NB4 (cell line): ENCODE results near the gene NCS1.

Experiments
- DNase-seq: peaks from one replicate; pipeline ENCODE4 v3.0.0; 2010; ENCODE audit warnings: low read depth
- H3K4me3 ChIP-seq: one replicate; pipeline ENCODE4 v1.5.1; 2011; ENCODE audit warnings: mild to moderate bottlenecking, low read depth, low read length, moderate library complexity
- CTCF ChIP-seq: IDR thresholded peaks from one replicate; pipeline ENCODE4 v1.5.1; 2012; ENCODE audit warnings: low read depth, low read length
- MAX ChIP-seq: IDR thresholded peaks from 2 replicates; pipeline ENCODE4 v1.6.1; 2011; ENCODE audit warnings: low read depth, low read length
- MYC ChIP-seq: IDR thresholded peaks from 2 replicates; pipeline ENCODE4 v1.6.1; 2011; ENCODE audit warnings: low read depth, low read length
- POLR2A ChIP-seq: IDR thresholded peaks from 2 replicates; pipeline ENCODE4 v1.6.1; 2011; ENCODE audit warnings: mild to moderate bottlenecking; ENCODE audit not compliant: insufficient read length; ENCODE audit errors: extremely low read depth

NCS1 gene

GRCh38 chr9:130197386-130197785, 25.2 kb downstream of the NCS1 start:
- no peak overlapping the region for H3K4me3 ChIP-seq
- no peak for TF ChIP-seq MAX
- no peak for TF ChIP-seq CTCF
- no peak for TF ChIP-seq POLR2A
- no peak for TF ChIP-seq MYC
- no peak for DNase-seq

GRCh38 chr9:130197888-130198287, 25.7 kb downstream of the NCS1 start:
- TF ChIP-seq POLR2A (no peak), MYC (no peak), MAX (no peak), CTCF (no peak)
- no peak for DNase-seq
- no peak overlapping the region for H3K4me3 ChIP-seq

GRCh38 chr9:130198501-130199179, 26.4 kb downstream of the NCS1 start:
- H3K4me3 ChIP-seq: no peak overlapping the region
- DNase-seq: no peak
- TF ChIP-seq CTCF (no peak), POLR2A (no peak), MAX (no peak), MYC (no peak)

GRCh38 chr9:130199605-130200004, 27.4 kb downstream of the NCS1 start:
- DNase-seq: no peak
- TF ChIP-seq MYC (no peak), CTCF (no peak), POLR2A (no peak), MAX (no peak)
- no peak overlapping the region for H3K4me3 ChIP-seq

- no peak overlapping the region for H3K4me3 ChIP-seq
- no peak for TF ChIP-seq POLR2A
- no peak for TF ChIP-seq MYC
- no peak for TF ChIP-seq CTCF
- no peak for TF ChIP-seq MAX
- DNase-seq: no peak
Observed at GRCh38 chr9:130200038-130200849, 28.0 kb downstream of the NCS1 start.
